PFSK-1 (cell line): ENCODE results near the gene GLIS1.

ENCODE experiments used
- POLR2AphosphoS5 ChIP-seq: IDR thresholded peaks from 2 replicates; pipeline ENCODE4 v1.6.1; 2012; ENCODE audit warnings: low read depth, mild to moderate bottlenecking, control low read depth, low read length, moderate library complexity
- SIN3A ChIP-seq: IDR thresholded peaks from 2 replicates; pipeline ENCODE4 v1.6.1; 2012; ENCODE audit warnings: mild to moderate bottlenecking, low read length, moderate library complexity, borderline replicate concordance; ENCODE audit not compliant: insufficient read depth
- TAF1 ChIP-seq: IDR thresholded peaks from 2 replicates; pipeline ENCODE4 v1.6.1; 2012; ENCODE audit warnings: low read length, control low read depth, borderline replicate concordance; ENCODE audit not compliant: insufficient read depth

DNA sequence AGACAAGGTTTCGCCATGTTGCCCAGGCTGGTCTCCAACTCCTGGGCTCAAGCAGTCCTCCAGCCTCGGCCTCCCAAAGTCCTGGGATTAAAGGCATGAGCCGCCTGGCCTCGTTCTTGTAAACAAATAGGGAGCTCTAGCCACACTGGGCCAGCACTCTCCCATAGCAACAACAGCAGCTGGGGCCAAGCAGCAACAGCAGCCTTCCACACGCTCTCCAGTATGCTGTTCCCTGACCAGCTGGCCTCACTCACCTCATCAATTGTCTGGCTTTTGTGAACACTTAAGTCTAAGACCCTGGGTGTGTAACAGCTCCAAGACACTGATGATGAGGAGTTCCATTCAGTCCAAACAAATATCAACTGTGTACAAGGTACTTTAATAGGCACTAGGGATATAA, 16.9 kb upstream of the GLIS1 start:
- TF ChIP-seq TAF1, result no peak
- TF ChIP-seq SIN3A, result no peak
- no peak for TF ChIP-seq POLR2AphosphoS5
